H1 (cell line): ENCODE measurements around the gene C19orf47. TPM values are rescaled to one million over a fixed set of nuclear protein-coding genes. Genes with fewer than 3 reads are reported as not detected.

ENCODE experiments used
- CTCF ChIA-PET: fragments of 300-600 bp; sonication (Branson Sonifier 250); formaldehyde crosslinking; loops from one replicate; lab custom pipeline; 2021; ENCODE audit not compliant: partially characterized antibody; lab: Charles Lee
- POLR2A ChIA-PET: fragments of 300-600 bp; sonication (Branson Sonifier 250); formaldehyde crosslinking; loops from one replicate; lab custom pipeline; 2021; ENCODE audit warnings: inconsistent platforms; ENCODE audit not compliant: partially characterized antibody; lab: Charles Lee
- DNase-seq, 2 experiments: peaks; one replicate each; pipeline versions ENCODE4 v3.0.0 to v3.0.0-alpha.2; 2010 to 2022; ENCODE audit warnings: low spot score in 2 of 2, low read depth in 1 of 2, mixed read lengths in 1 of 2
- FAIRE-seq: peaks from 2 replicates; lab custom pipeline; 2011; peaks lifted over from hg19 to GRCh38; lab: Jason Lieb, UNC
- H2AFZ ChIP-seq: 2 replicates; pipeline ENCODE4 v1.8.1; 2012; ENCODE audit warnings: low read length, inconsistent platforms
- H2AK5ac ChIP-seq: 2 replicates; pipeline ENCODE4 v1.6.1; 2013; ENCODE audit warnings: low read depth, low read length
- H2BK120ac ChIP-seq: replicated peaks from 2 replicates; pipeline ENCODE3; 2013; ENCODE audit warnings: low read depth, low read length, inconsistent platforms
- H2BK12ac ChIP-seq: 2 replicates; pipeline ENCODE4 v1.6.1; 2013; ENCODE audit warnings: low read depth, low read length
- H2BK15ac ChIP-seq: 2 replicates; pipeline ENCODE4 v1.6.1; 2013; ENCODE audit warnings: low read length
- H2BK20ac ChIP-seq: 2 replicates; pipeline ENCODE4 v1.6.1; 2013; ENCODE audit warnings: low read length
- H2BK5ac ChIP-seq: 2 replicates; pipeline ENCODE4 v1.6.1; 2013; ENCODE audit warnings: low read depth, low read length
- H3K14ac ChIP-seq: 2 replicates; pipeline ENCODE4 v1.6.1; 2013; ENCODE audit warnings: inconsistent platforms; ENCODE audit not compliant: insufficient read length
- H3K18ac ChIP-seq: 2 replicates; pipeline ENCODE4 v1.6.1; 2013; ENCODE audit warnings: low read length; ENCODE audit errors: extremely low read depth
- H3K23ac ChIP-seq: 2 replicates; pipeline ENCODE4 v1.6.1; 2013; ENCODE audit warnings: inconsistent platforms; ENCODE audit not compliant: insufficient read length
- H3K23me2 ChIP-seq: 2 replicates; pipeline ENCODE4 v1.6.1; 2013; ENCODE audit warnings: low read depth, low read length
- H3K27ac ChIP-seq: 2 replicates; pipeline ENCODE4 v1.6.1; 2011; ENCODE audit warnings: low read depth, low read length, inconsistent platforms
- H3K27me3 ChIP-seq, 4 experiments: replicated peaks in 1 of 4; 1 replicate in 1 of 4; 2 replicates in 3 of 4; pipeline versions ENCODE4 v1.6.1 to v1.8.1; 2011 to 2013; ENCODE audit warnings: low read length in 3 of 4, mild to moderate bottlenecking in 3 of 4, inconsistent platforms in 2 of 4, mixed read lengths in 2 of 4, moderate library complexity in 1 of 4; ENCODE audit not compliant: control insufficient read depth in 3 of 4, insufficient read depth in 3 of 4; ENCODE audit errors: extremely low read depth in 1 of 4
- H3K36me3 ChIP-seq, 4 experiments: 2 replicates each; pipeline versions ENCODE4 v1.6.1 to v1.8.1; 2011 to 2013; ENCODE audit warnings: mild to moderate bottlenecking in 4 of 4, low read length in 3 of 4, moderate library complexity in 2 of 4, control low read depth in 1 of 4, inconsistent platforms in 1 of 4; ENCODE audit not compliant: insufficient read depth in 4 of 4, control insufficient read depth in 2 of 4
- H3K4ac ChIP-seq: replicated peaks from 2 replicates; pipeline ENCODE3; 2013; ENCODE audit warnings: low read length, low read depth, mixed read lengths, inconsistent platforms; ENCODE audit not compliant: insufficient read length
- H3K4me1 ChIP-seq, 4 experiments: replicated peaks in 1 of 4; 1 replicate in 1 of 4; 2 replicates in 3 of 4; pipeline versions ENCODE4 v1.6.1 to v1.8.1; 2011 to 2013; ENCODE audit warnings: low read length in 3 of 4, inconsistent platforms in 2 of 4, mixed read lengths in 1 of 4; ENCODE audit not compliant: insufficient read depth in 4 of 4, control insufficient read depth in 3 of 4
- H3K4me2 ChIP-seq, 2 experiments: 2 replicates each; pipeline versions ENCODE4 v1.6.1 to v1.8.1; 2011 to 2013; ENCODE audit warnings: low read depth in 2 of 2, low read length in 2 of 2, control low read depth in 1 of 2, inconsistent platforms in 1 of 2, mild to moderate bottlenecking in 1 of 2; ENCODE audit not compliant: insufficient read depth in 1 of 2
- H3K4me3 ChIP-seq, 4 experiments: fragments of 200-600, 300-600 bp in 1 of 4; sonication (generic), shearing (Covaris generic), sonication (Bioruptor Twin) in 1 of 4; 2 replicates each; pipeline versions ENCODE4 v1.5.1 to v1.8.1; 2011 to 2016; ENCODE audit warnings: low read length in 4 of 4, low read depth in 3 of 4, control low read depth in 2 of 4, inconsistent platforms in 2 of 4, mild to moderate bottlenecking in 2 of 4, mixed read lengths in 1 of 4, moderate library complexity in 1 of 4; ENCODE audit not compliant: insufficient read depth in 2 of 4; ENCODE audit errors: extremely low read depth in 1 of 4
- H3K56ac ChIP-seq: replicated peaks from 2 replicates; pipeline ENCODE3; 2013; ENCODE audit warnings: low read depth, mild to moderate bottlenecking, mixed read lengths, low read length, inconsistent platforms; ENCODE audit not compliant: insufficient read length
- H3K79me1 ChIP-seq: 2 replicates; pipeline ENCODE4 v1.6.1; 2013; ENCODE audit warnings: low read depth, low read length, control low read depth
- H3K79me2 ChIP-seq, 2 experiments: 2 replicates each; pipeline versions ENCODE4 v1.6.1 to v1.8.1; 2012 to 2013; ENCODE audit warnings: low read length in 2 of 2, mild to moderate bottlenecking in 2 of 2, inconsistent platforms in 1 of 2; ENCODE audit not compliant: insufficient read depth in 2 of 2, control insufficient read depth in 1 of 2
- H3K9ac ChIP-seq, 4 experiments: replicated peaks in 1 of 4; 1 replicate in 1 of 4; 2 replicates in 3 of 4; pipeline versions ENCODE4 v1.6.1 to v1.8.1; 2011 to 2013; ENCODE audit warnings: low read depth in 3 of 4, low read length in 3 of 4, control low read depth in 2 of 4, mild to moderate bottlenecking in 2 of 4, moderate library complexity in 2 of 4, inconsistent platforms in 1 of 4; ENCODE audit errors: extremely low read depth in 1 of 4
- H3K9me3 ChIP-seq, 2 experiments: 2 replicates each; pipeline versions ENCODE4 v1.6.1 to v1.8.1; 2012 to 2013; ENCODE audit warnings: mild to moderate bottlenecking in 2 of 2, moderate library complexity in 2 of 2, control low read depth in 1 of 2, inconsistent platforms in 1 of 2, low read depth in 1 of 2, low read length in 1 of 2, mixed read lengths in 1 of 2; ENCODE audit not compliant: insufficient read depth in 2 of 2
- H4K20me1 ChIP-seq, 2 experiments: replicated peaks in 1 of 2; 2 replicates each; pipeline versions ENCODE3 to v1.8.1; 2011 to 2013; ENCODE audit warnings: inconsistent platforms in 2 of 2, low read length in 2 of 2, mild to moderate bottlenecking in 1 of 2; ENCODE audit not compliant: insufficient read depth in 2 of 2, control insufficient read depth in 1 of 2
- H4K5ac ChIP-seq: 2 replicates; pipeline ENCODE4 v1.6.1; 2013; ENCODE audit warnings: low read length, low read depth, mixed read lengths, inconsistent platforms; ENCODE audit not compliant: insufficient read length
- H4K8ac ChIP-seq: 2 replicates; pipeline ENCODE4 v1.8.0; 2013; ENCODE audit warnings: mild to moderate bottlenecking, moderate library complexity, low read length, inconsistent platforms; ENCODE audit not compliant: insufficient read depth; ENCODE audit errors: extremely low read depth
- H4K91ac ChIP-seq: replicated peaks from 2 replicates; pipeline ENCODE3; 2013; ENCODE audit warnings: low read length, mixed read lengths, inconsistent platforms; ENCODE audit not compliant: insufficient read length
- BCL11A ChIP-seq, 2 experiments: IDR thresholded peaks; one replicate each; pipeline ENCODE4 v1.6.1; 2011; ENCODE audit warnings: low read depth in 2 of 2, low read length in 2 of 2, mild to moderate bottlenecking in 2 of 2
- E2F6 ChIP-seq: IDR thresholded peaks from 2 replicates; pipeline ENCODE4 v1.6.1; 2012; ENCODE audit warnings: inconsistent platforms
- GABPA ChIP-seq: IDR thresholded peaks from 2 replicates; pipeline ENCODE4 v1.6.1; 2011; ENCODE audit warnings: mild to moderate bottlenecking, low read length, moderate library complexity, borderline replicate concordance; ENCODE audit not compliant: insufficient read depth
- GTF2F1 ChIP-seq: IDR thresholded peaks from 2 replicates; pipeline ENCODE4 v1.6.1; 2012; ENCODE audit warnings: low read depth, low read length, improper control_type of control experiment, borderline replicate concordance
- POLR2A ChIP-seq, 2 experiments: IDR thresholded peaks; 1 replicate in 1 of 2; 2 replicates in 1 of 2; pipeline ENCODE4 v1.6.1; 2011; ENCODE audit warnings: low read depth in 2 of 2, low read length in 2 of 2, mild to moderate bottlenecking in 2 of 2; ENCODE audit errors: control extremely low read depth in 1 of 2
- POU5F1 ChIP-seq: IDR thresholded peaks from 2 replicates; pipeline ENCODE4 v1.6.1; 2011; ENCODE audit warnings: low read depth, mild to moderate bottlenecking, low read length, moderate library complexity
- RAD21 ChIP-seq, 2 experiments: IDR thresholded peaks in 1 of 2; conservative IDR thresholded peaks in 1 of 2; 2 replicates each; pipeline ENCODE4 v1.6.1; 2011; ENCODE audit warnings: low read depth in 2 of 2, low read length in 2 of 2, improper control_type of control experiment in 1 of 2, inconsistent platforms in 1 of 2, mild to moderate bottlenecking in 1 of 2, moderate library complexity in 1 of 2
- SAP30 ChIP-seq: fragments of 300-600 bp; sonication (generic); IDR thresholded peaks from 2 replicates; pipeline ENCODE4 v1.7.1; 2012; ENCODE audit warnings: low read length, moderate library complexity, mild to moderate bottlenecking, inconsistent platforms; ENCODE audit not compliant: insufficient read depth, insufficient replicate concordance
- WGBS, 2 experiments: shearing (Covaris generic) in 1 of 2; methylation state at CpG; one replicate each; pipeline versions ENCODE4 v1.1.6 to v1.1.7; 2013 to 2015; ENCODE audit warnings: low lambda C conversion rate in 2 of 2, mixed read lengths in 2 of 2, inconsistent platforms in 1 of 2, low coverage in 1 of 2, missing lambda C conversion rate in 1 of 2; ENCODE audit not compliant: insufficient replicate concordance in 2 of 2, insufficient coverage in 1 of 2, insufficient read length in 1 of 2; ENCODE audit errors: extremely low coverage in 1 of 2, missing lambda C conversion rate in 1 of 2; 5-methylcytosine and 5-hydroxymethylcytosine counted together
- polyA plus RNA-seq, 7 experiments: library from polyadenylated mRNA; depleted of rRNA in 3 of 7; stranded (reverse) in 5 of 7; unstranded in 2 of 7; fragments of >200 nt in 5 of 7; fragments of 200-250 nt in 2 of 7; gene quantifications; 1 replicate in 5 of 7; 2 replicates in 1 of 7; 4 replicates in 1 of 7; pipeline versions ENCODE4 v1.2.1 to v1.2.3, GENCODE V29; 2011 to 2013; ENCODE audit warnings: missing spikeins in 2 of 7, mixed read lengths in 2 of 7
- total RNA-seq: library from RNA; stranded (reverse); fragmentation: NEBNext Ultra II Directional; extraction: Animal tissue kit (Norgen Biotek cat#: 25700); gene quantifications from 2 replicates; pipeline ENCODE4 v1.2.1, GENCODE V29; 2021
- TF ChIP-seq, protein P1 (sequence below): IDR thresholded peaks from 2 replicates; pipeline ENCODE4 v1.6.1; 2011; ENCODE audit warnings: low read depth, mild to moderate bottlenecking, low read length; ENCODE audit not compliant: insufficient read depth

The C19orf47 gene
- total and polyA plus RNA-seq, 2 of the 8 experiments (the other 6 are each of a cell fraction or from before 2014, with no cell fraction given), result 17.8 to 27.3 TPM

DNA sequence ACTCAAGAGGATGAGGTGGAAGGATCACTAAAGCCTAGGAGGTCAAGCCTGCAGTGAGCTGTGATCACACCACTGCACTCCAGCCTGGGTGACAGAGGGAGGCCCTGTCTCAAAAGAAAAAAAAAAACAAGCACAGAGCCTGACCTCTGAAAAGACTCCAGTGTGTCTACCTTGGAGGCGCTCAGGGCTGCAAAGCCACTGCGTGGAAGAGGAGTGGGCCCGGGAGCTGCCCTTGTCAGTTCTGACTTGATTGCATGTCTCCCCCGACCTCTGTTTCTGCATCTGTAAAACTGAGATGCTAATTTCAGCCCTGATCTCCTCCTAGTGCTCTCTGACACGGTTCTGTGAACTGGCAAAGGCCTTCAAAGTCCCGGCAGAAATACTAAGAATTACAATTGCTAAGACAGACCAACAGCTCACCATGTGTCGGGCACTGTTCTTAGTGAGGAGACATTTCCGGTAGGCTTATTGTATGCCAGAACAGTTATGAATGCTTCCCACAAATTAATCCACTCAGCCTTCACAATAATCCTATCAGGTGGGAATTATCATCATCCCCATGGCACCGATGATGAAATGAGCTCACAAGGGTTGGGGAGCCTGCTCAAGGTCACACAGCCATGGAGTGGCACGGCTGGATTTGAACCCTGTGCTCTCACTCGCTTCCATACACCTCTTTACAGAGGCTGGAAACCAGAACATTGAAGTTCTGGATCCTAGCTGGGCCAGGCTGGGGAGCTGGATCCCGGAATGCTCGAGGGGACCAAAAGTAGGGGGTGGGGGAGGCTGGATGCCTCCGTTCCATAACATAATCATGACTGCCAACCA is 66.6 kb downstream of the C19orf47 start:
- Histone ChIP-seq H3K4me3 (no peak overlapping the region), H3K23ac (no peak overlapping the region), H2AFZ (no peak overlapping the region), H3K79me2 (peaks cover 9 to 78% of the 10 kb centered on the region in 2 experiments; a peak in 3 of 4 replicates), H2BK15ac (no peak overlapping the region), H3K4me1 (peaks cover 0 to 20% (median 14%) of the 10 kb centered on the region in 4 experiments; a peak in 6 of 7 replicates), H3K4ac (no peak overlapping the region), H2BK20ac (no peak overlapping the region), H3K9ac (no peak overlapping the region), H2AK5ac (no peak overlapping the region; the same call in 1 of the 2 replicates), H4K5ac (no peak overlapping the region), H2BK12ac (no peak overlapping the region), H4K8ac (peak overlapping the region; percentile 4; the same call in 1 of the 2 replicates), H3K27me3 (no peaks in the 10 kb centered on the region), H3K14ac (no peak overlapping the region), H3K9me3 (no peaks in the 10 kb centered on the region), H3K18ac (no peak overlapping the region), H2BK120ac (no peak overlapping the region), H4K91ac (no peak overlapping the region), H3K36me3 (peaks cover 0 to 3% (median 0%) of the 10 kb centered on the region in 4 experiments; a peak in 1 of 8 replicates), H3K27ac (no peak overlapping the region), H2BK5ac (no peak overlapping the region; the same call in 1 of the 2 replicates), H3K23me2 (peaks cover 9% of the 10 kb centered on the region), H3K79me1 (peaks cover 25% of the 10 kb centered on the region), H3K4me2 (no peak overlapping the region), H4K20me1 (peaks cover 7 to 9% of the 10 kb centered on the region in 2 experiments), H3K56ac (no peak overlapping the region)
- FAIRE-seq (no peak), DNase-seq (no peak)
- WGBS, 2 experiments, result 88% methylated on average over 14 of the region's 14 CpGs; no CpG with 5 or more reads in 1 of the 2 experiments
- ChIA-PET POLR2A (interaction anchor here (0.9 to 2.5 kb wide), 6 partner anchors 11 to 47 kb away, joined by 3 to 17 read pairs (median 4); no protein-coding TSS in a partner anchor), CTCF (interaction anchor here (0.6 to 2.2 kb wide), 6 partner anchors 11 to 92 kb away, joined by 3 to 10 read pairs (median 7); no protein-coding TSS in a partner anchor)
- TF ChIP-seq GTF2F1, result no peak
- TF ChIP-seq E2F6, result no peak
- no peak for TF ChIP-seq BCL11A (IDR thresholded peaks at IDR 0.05; ENCODE audit: low read depth in 2 of 2, low read length in 2 of 2)
- TF ChIP-seq POLR2A (IDR thresholded peaks at IDR 0.05; ENCODE audit: control extremely low read depth in 1 of 2, low read depth in 2 of 2, low read length in 2 of 2), result no peak
- no peak for TF ChIP-seq GABPA
- TF ChIP-seq, protein P1, sequence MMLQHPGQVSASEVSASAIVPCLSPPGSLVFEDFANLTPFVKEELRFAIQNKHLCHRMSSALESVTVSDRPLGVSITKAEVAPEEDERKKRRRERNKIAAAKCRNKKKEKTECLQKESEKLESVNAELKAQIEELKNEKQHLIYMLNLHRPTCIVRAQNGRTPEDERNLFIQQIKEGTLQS, result no peak
- TF ChIP-seq POU5F1, result no peak
- TF ChIP-seq SAP30, result no peak
- TF ChIP-seq RAD21 (IDR thresholded peaks at IDR 0.05 in 1 of 2, conservative IDR thresholded peaks at IDR 0.05 in 1 of 2; ENCODE audit: low read depth in 2 of 2, low read length in 2 of 2), result no peak
